Uterus (tissue), 2 donors: ENCODE results near the gene COMMD9.

Source experiments
- CTCF ChIP-seq, 4 experiments: fragments of 200-600 bp in 2 of 4; fragments of 450-650 bp in 2 of 4; sonication (generic) in 2 of 4; IDR thresholded peaks; one replicate each; pipeline ENCODE4 v1.5.1; 2016 to 2019; ENCODE audit warnings: antibody characterized with exemption in 4 of 4, mild to moderate bottlenecking in 2 of 4, moderate library complexity in 1 of 4
- POLR2A ChIP-seq, 2 donors: fragments of 450-650 bp; IDR thresholded peaks; one replicate each; pipeline ENCODE4 v1.6.1; 2016; ENCODE audit warnings: antibody characterized with exemption in 2 of 2, mild to moderate bottlenecking in 1 of 2, moderate library complexity in 1 of 2

- no peak for TF ChIP-seq CTCF (IDR thresholded peaks at IDR 0.05)
- TF ChIP-seq POLR2A (IDR thresholded peaks at IDR 0.05): no peak
Measured at GRCh38 chr11:36249246-36249645, 40.0 kb downstream of the COMMD9 start.
